Right cardiac atrium (tissue), 5 donors: ENCODE measurements around the gene MAS1. TPM values are rescaled to one million over a fixed set of nuclear protein-coding genes. Genes with fewer than 3 reads are reported as not detected.

Experiments used
- ATAC-seq, 2 donors: fragments of 200-7000 bp; cut with Tn5 transposase; one replicate each; pipeline versions ENCODE4 v1.8.0 to v1.9.1; 2020; ENCODE audit warnings: moderate library complexity in 2 of 2, mild to moderate bottlenecking in 1 of 2
- DNase-seq, 3 donors: peaks; one replicate each; pipeline ENCODE4 v3.0.0-alpha.2; 2020
- H3K27ac ChIP-seq: one replicate; pipeline ENCODE4 v1.5.1; 2013; ENCODE audit warnings: mild to moderate bottlenecking, low read length, control low read depth, moderate library complexity
- H3K27me3 ChIP-seq: one replicate; pipeline ENCODE4 v1.6.1; 2013; ENCODE audit not compliant: control insufficient read depth, insufficient read depth
- H3K4me1 ChIP-seq: one replicate; pipeline ENCODE4 v1.6.1; 2013; ENCODE audit warnings: low read length; ENCODE audit not compliant: control insufficient read depth, insufficient read depth
- H3K4me3 ChIP-seq: one replicate; pipeline ENCODE4 v1.5.1; 2013; ENCODE audit warnings: low read length, control low read depth
- H3K9me3 ChIP-seq: one replicate; pipeline ENCODE4 v1.6.1; 2013; ENCODE audit warnings: low read length; ENCODE audit not compliant: control insufficient read depth
- WGBS: extraction: QIAGEN DNeasy Blood & Tissue Kit; methylation state at CpG from one replicate; pipeline ENCODE4 v1.1.7; 2013; 5-methylcytosine and 5-hydroxymethylcytosine counted together
- intact Hi-C, 4 donors: fragments of 100-400 bp; cut with DNase I; formaldehyde crosslinking; loops; one replicate each; pipeline versions ENCODE4 v1.11.0 to v1.14.0; 2022 to 2023
- polyA plus RNA-seq: library from polyadenylated mRNA; stranded (reverse); fragments of 200-250 nt; gene quantifications from one replicate; pipeline ENCODE4 v1.2.3, GENCODE V29; 2013
- total RNA-seq, 4 donors: library from RNA; stranded (reverse); fragmentation: NEBNext Ultra II Directional; extraction: Animal tissue kit (Norgen Biotek cat#: 25700); gene quantifications; one replicate each; pipeline ENCODE4 v1.2.1, GENCODE V29; 2021
- donor health status: healthy with polysubstance abuse.
- donor health status: DM: no; HTN: yes; CAD: no.
- donor health status: DM: no; HTN: no; CAD: no.
- donor health status: DM: no; HTN: yes; CAD: no; lungs with severe emphysema.
- donor health status: DM: yes; HTN: yes; CAD: no.

The MAS1 gene
- total and polyA plus RNA-seq, 5 donors: 0.02 to 0.06 (median 0.03) TPM; not detected in 2

DNA sequence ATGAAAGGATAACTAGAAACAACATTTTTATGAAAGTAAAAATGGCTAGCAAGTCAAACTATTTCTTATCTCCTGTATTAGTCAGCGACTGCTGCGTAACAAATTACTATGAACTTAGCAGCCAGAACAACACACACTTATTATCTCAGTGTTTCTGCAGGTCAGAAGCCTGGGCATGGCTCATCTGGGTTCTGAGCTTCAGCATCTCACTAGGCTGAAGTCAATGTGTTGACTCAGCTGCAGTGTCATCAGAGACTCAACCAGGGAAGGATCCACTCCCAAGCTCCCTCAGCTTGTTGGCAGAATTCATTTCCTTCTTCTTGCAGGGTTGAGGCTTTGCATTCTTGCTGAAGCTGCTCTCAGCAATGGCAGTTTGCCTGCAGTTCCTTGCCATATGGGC is 44.8 kb downstream of the MAS1 start:
- Histone ChIP-seq H3K27ac (no peak overlapping the region), H3K9me3 (peaks cover 3% of the 10 kb centered on the region), H3K27me3 (no peaks in the 10 kb centered on the region), H3K4me1 (peaks cover 5% of the 10 kb centered on the region), H3K4me3 (no peak overlapping the region)
- peak in 2 of 3 donors; percentile 27 to 48 for DNase-seq
- intact Hi-C loops: no loop called here
- ATAC-seq: peak; percentile 20 to 58
- WGBS: 74% methylated on average over 2 of the region's 2 CpGs

DNA sequence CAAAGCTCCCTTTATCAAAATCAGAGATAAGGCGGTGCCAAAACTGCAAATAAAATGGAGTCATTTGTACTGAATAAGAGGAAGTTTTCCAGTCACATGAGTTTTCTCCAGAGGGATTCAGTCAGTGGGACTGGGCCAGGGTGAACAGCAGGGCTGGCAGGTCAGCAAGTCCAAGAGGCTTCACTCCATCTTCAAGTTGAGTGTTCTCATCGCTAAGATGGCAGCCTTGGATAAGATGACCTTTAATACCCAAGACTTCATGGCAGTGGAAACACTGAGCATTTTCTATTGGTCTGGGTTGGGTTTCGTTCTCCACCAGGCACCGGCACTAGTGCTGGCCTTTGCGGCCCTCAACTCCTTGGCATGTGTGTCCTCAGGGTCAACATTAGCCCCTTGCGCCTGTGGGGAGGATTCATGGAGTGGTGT is 48.8 kb downstream of the MAS1 start:
- Histone ChIP-seq H3K4me3 (no peak overlapping the region), H3K27me3 (no peaks in the 10 kb centered on the region), H3K4me1 (peaks cover 5% of the 10 kb centered on the region), H3K9me3 (peaks cover 3% of the 10 kb centered on the region), H3K27ac (peak overlapping the region; percentile 37)
- peak; percentile 85 to 87 for ATAC-seq
- intact Hi-C loops: loop anchor here in 3 of 4 donors (5.0 to 10.0 kb wide), 4 partner anchors 75 to 247 kb away; partner anchors contain the start of gene SOD2 (in 2 of the 3)
- 43% methylated on average over 6 of the region's 6 CpGs for WGBS
- peak; percentile 77 to 83 (median 82) for DNase-seq

Other genes with a start within 250 kb of the MAS1 start
- 100 to 1,000 TPM; 542 to 606 (median 589) TPM for gene SOD2, start 197.7 kb upstream of the MAS1 start, total RNA-seq
- gene SOD2, start 197.7 kb upstream of the MAS1 start, polyA plus RNA-seq: 341 TPM
- gene WTAP, start 163.5 kb upstream of the MAS1 start, total RNA-seq: 10 to 100 TPM; 52.0 to 61.0 (median 56.5) TPM
- 46.1 TPM for gene WTAP, start 163.5 kb upstream of the MAS1 start, polyA plus RNA-seq
- 1 to 10 TPM; 4.7 to 7.9 (median 5.1) TPM for gene ACAT2, start 128.9 kb upstream of the MAS1 start, total RNA-seq
- gene ACAT2, start 128.9 kb upstream of the MAS1 start, polyA plus RNA-seq: 6.0 TPM
- 100 to 1,000 TPM; 134 to 161 (median 145) TPM for gene TCP1, start 101.4 kb upstream of the MAS1 start, total RNA-seq
- 123 TPM for gene TCP1, start 101.4 kb upstream of the MAS1 start, polyA plus RNA-seq
- 10 to 100 TPM; 56.7 to 67.7 (median 63.5) TPM for gene MRPL18, start 100.5 kb upstream of the MAS1 start, total RNA-seq
- gene MRPL18, start 100.5 kb upstream of the MAS1 start, polyA plus RNA-seq: 107 TPM
- gene PNLDC1, start 90.7 kb upstream of the MAS1 start, total RNA-seq: under 1 TPM in 2 of 4 donors, not detected in 2; 0.24 to 0.31 TPM
- 0.43 TPM for gene PNLDC1, start 90.7 kb upstream of the MAS1 start, polyA plus RNA-seq
- 10 to 100 TPM; 41.4 to 48.9 (median 46.6) TPM for gene IGF2R, start 78.1 kb downstream of the MAS1 start, total RNA-seq
- gene IGF2R, start 78.1 kb downstream of the MAS1 start, polyA plus RNA-seq: 19.6 TPM
- under 1 TPM in 3 of 4 donors, not detected in 1; 0.21 to 0.97 (median 0.63) TPM for gene SLC22A1, start 230.8 kb downstream of the MAS1 start, total RNA-seq
- gene SLC22A1, start 230.8 kb downstream of the MAS1 start, polyA plus RNA-seq: 0.27 TPM